Measurements from ENCODE around the gene SLC16A6. TPM values are rescaled to one million over a fixed set of nuclear protein-coding genes. Genes with fewer than 3 reads are reported as not detected.

Gene SLC16A6
- total and polyA plus RNA-seq, 2 of the 4 experiments (the other 2 are of a cell fraction) = 0.22 to 0.54 TPM

GRCh38 chr17:68324114-68324513, 33.2 kb upstream of the SLC16A6 start:
- Histone ChIP-seq H3K4me2 (ENCODE audit: low read depth, low read length) (no peak overlapping the region), H2BK120ac (ENCODE audit: low read depth, low read length) (no peak overlapping the region), H3K27me3 (ENCODE audit: control insufficient read depth, insufficient read depth, low read length) (0 out of 2 replicates have a peak, but pooled peaks cover 2% of the 10 kb centered on the region), H2AK5ac (ENCODE audit: low read depth, low read length) (no peak overlapping the region), H3K27ac (ENCODE audit: insufficient read depth, low read length) (no peak overlapping the region), H3K9me3 (ENCODE audit: control insufficient read depth, insufficient read depth, low read length) (no peaks in the 10 kb centered on the region), H4K91ac (ENCODE audit: insufficient read depth, low read depth, low read length) (no peak overlapping the region), H3K4ac (ENCODE audit: low read depth, low read length) (no peak overlapping the region), H3K79me1 (ENCODE audit: low read depth in 1 of 2, low read length in 2 of 2) (no peaks in the 10 kb centered on the region), H3K36me3 (ENCODE audit: control insufficient read depth, insufficient read depth, low read length) (no peaks in the 10 kb centered on the region), H2BK15ac (ENCODE audit: low read depth, low read length) (no peak overlapping the region), H4K8ac (ENCODE audit: low read depth in 2 of 2, low read length in 2 of 2) (no peak overlapping the region), H2AK9ac (replicated peaks; ENCODE audit: low read depth, low read length, poor library complexity) (no peak overlapping the region), H3K4me1 (ENCODE audit: control insufficient read depth, insufficient read depth, low read length) (no peaks in the 10 kb centered on the region), H3K23ac (ENCODE audit: low read depth, low read length) (no peak overlapping the region), H4K5ac (ENCODE audit: low read depth, low read length) (no peak overlapping the region), H2BK20ac (ENCODE audit: low read depth, low read length) (no peak overlapping the region), H3K4me3 (ENCODE audit: insufficient read depth, low read depth, low read length) (no peak overlapping the region), H3K9me1 (ENCODE audit: insufficient read depth, low read length) (no peaks in the 10 kb centered on the region), H3K56ac (ENCODE audit: extremely low read depth, insufficient read depth, low read length) (no peak overlapping the region), H3K14ac (replicated peaks; ENCODE audit: low read depth, low read length) (no peak overlapping the region), H2AFZ (replicated peaks; ENCODE audit: low read length, poor library complexity) (no peak overlapping the region), H3K9ac (ENCODE audit: low read depth, low read length) (no peak overlapping the region), H4K20me1 (ENCODE audit: insufficient read depth, low read length) (no peaks in the 10 kb centered on the region), H3K18ac (ENCODE audit: low read depth, low read length) (no peak overlapping the region), H2BK5ac (ENCODE audit: low read depth, low read length, poor library complexity, severe bottlenecking) (no peak overlapping the region)
- WGBS, 2 experiments (ENCODE audit: extremely low coverage in 2 of 2, insufficient read length in 1 of 2) = no CpG with 5 or more reads among the region's 10 CpGs
- CTCF ChIA-PET = interaction anchor here (0.6 to 1.1 kb wide), 2 partner anchors 75 to 89 kb away, joined by 4 to 5 read pairs; no protein-coding TSS in a partner anchor
- DNase-seq (no peak), ATAC-seq (ENCODE audit: low read depth) (no peak)
- POLR2A ChIA-PET (ENCODE audit: unreplicated experiment) = no interaction called here
- dilution Hi-C loops (cut with HindIII; ENCODE audit: low sequenced_read_pairs, unreplicated experiment) = no loop called here
- BruUV-seq (replicated peaks) = no TSS peak
- no peak for TF ChIP-seq CTCF (conservative IDR thresholded peaks at IDR 0.05; ENCODE audit: low read depth, low read length)
- no peak for TF ChIP-seq CHD1 (IDR thresholded peaks at IDR 0.05; ENCODE audit: low read depth, low read length)
- no peak for TF ChIP-seq BHLHE40 (IDR thresholded peaks at IDR 0.05; ENCODE audit: low read depth, low read length)
- no peak for TF ChIP-seq USF2 (IDR thresholded peaks at IDR 0.05; ENCODE audit: low read depth, low read length)
- TF ChIP-seq MAZ (IDR thresholded peaks at IDR 0.05; ENCODE audit: borderline replicate concordance, low read depth, low read length) = no peak
- TF ChIP-seq RAD21 (IDR thresholded peaks at IDR 0.05; ENCODE audit: low read length) = no peak
- TF ChIP-seq SMC3 (IDR thresholded peaks at IDR 0.05; ENCODE audit: low read depth, low read length) = no peak
- TF ChIP-seq POLR2A (IDR thresholded peaks at IDR 0.05; ENCODE audit: low read depth, low read length) = no peak
- TF ChIP-seq RCOR1 (IDR thresholded peaks at IDR 0.05; ENCODE audit: insufficient replicate concordance, low read length) = no peak
- TF ChIP-seq CEBPB (IDR thresholded peaks at IDR 0.05; ENCODE audit: low read depth, low read length) = no peak
- TF ChIP-seq NFE2L2 (IDR thresholded peaks at IDR 0.05; ENCODE audit: low read depth, low read length) = no peak
- TF ChIP-seq ELK1 (IDR thresholded peaks at IDR 0.05; ENCODE audit: borderline replicate concordance, low read depth, low read length) = no peak
- no peak for TF ChIP-seq MXI1 (IDR thresholded peaks at IDR 0.05; ENCODE audit: borderline replicate concordance, low read depth, low read length)
- no peak for TF ChIP-seq RFX5 (IDR thresholded peaks at IDR 0.05; ENCODE audit: low read depth, low read length)
- TF ChIP-seq FOS (IDR thresholded peaks at IDR 0.05; ENCODE audit: low read depth, low read length) = no peak
- no peak for TF ChIP-seq MAFK (IDR thresholded peaks at IDR 0.05; ENCODE audit: low read depth, low read length)
- in situ Hi-C loops (cut with MboI; ENCODE audit: low sequenced_read_pairs) = no loop called here
- intact Hi-C loops (cut with micrococcal nuclease) = no loop called here
